SHP77 (cell line): ENCODE measurements around the gene PRPF6.

ENCODE experiments used
- DNase-seq, 2 experiments: peaks; one replicate each; lab custom pipeline; 2025; lab: John Stamatoyannopoulos, UW

Gene PRPF6, protein sequence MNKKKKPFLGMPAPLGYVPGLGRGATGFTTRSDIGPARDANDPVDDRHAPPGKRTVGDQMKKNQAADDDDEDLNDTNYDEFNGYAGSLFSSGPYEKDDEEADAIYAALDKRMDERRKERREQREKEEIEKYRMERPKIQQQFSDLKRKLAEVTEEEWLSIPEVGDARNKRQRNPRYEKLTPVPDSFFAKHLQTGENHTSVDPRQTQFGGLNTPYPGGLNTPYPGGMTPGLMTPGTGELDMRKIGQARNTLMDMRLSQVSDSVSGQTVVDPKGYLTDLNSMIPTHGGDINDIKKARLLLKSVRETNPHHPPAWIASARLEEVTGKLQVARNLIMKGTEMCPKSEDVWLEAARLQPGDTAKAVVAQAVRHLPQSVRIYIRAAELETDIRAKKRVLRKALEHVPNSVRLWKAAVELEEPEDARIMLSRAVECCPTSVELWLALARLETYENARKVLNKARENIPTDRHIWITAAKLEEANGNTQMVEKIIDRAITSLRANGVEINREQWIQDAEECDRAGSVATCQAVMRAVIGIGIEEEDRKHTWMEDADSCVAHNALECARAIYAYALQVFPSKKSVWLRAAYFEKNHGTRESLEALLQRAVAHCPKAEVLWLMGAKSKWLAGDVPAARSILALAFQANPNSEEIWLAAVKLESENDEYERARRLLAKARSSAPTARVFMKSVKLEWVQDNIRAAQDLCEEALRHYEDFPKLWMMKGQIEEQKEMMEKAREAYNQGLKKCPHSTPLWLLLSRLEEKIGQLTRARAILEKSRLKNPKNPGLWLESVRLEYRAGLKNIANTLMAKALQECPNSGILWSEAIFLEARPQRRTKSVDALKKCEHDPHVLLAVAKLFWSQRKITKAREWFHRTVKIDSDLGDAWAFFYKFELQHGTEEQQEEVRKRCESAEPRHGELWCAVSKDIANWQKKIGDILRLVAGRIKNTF

DNA sequence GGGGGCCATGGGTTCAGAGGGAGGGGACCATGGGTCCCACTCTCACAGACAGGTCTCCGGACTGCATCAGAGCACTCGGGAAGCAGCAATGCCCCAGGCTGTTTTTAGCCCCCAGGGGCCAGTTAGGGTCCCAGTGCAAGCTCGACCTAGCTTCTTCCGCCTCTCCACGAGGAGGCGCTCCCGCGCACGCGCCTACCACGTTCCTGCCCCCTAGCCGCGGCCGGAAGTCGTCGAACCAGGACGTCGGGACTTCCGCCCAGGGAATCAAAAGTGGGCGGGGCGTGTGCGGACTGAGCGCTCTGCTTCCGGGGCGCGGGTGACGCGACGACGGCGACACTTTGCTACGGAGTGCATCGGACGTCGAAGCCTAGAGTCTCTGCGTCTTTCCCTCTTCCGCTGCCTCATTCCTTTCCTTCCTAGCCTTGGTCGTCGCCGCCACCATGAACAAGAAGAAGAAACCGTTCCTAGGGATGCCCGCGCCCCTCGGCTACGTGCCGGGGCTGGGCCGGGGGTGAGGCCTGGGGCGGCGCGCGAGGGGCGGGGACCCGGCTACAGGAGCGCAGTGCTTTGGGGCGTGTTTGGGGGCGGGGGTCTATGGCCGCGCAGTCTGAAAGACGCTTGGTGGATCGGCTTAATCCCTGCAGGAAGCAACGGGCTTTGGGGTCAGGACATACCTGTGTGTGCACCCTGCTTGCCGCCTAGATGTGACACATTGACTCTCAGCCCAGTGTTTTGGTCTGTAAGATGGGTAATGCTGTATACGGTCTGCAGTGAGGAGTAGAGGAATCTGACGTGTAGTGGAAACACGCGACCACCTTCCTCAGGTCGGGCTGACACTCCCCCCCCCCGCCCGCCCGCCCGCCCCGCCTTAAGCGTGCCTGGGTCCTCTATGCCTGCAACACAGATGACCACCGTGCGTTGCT lies at the start of gene PRPF6:
Gene PRPF6 (plus strand): TSS at position 327 of the 923 bp plus-strand sequence. CDS start 114 bp downstream, at position 441.
- DNase-seq, result peak; percentile 99 to 100

GRCh38 chr20:63931735-63932134 lies 49.2 kb upstream of the PRPF6 start:
- DNase-seq, result no peak

- no peak for DNase-seq
Measured at GRCh38 chr20:63932606-63933160, 48.2 kb upstream of the PRPF6 start.

- DNase-seq, result no peak
Measured at GRCh38 chr20:63933646-63934045, 47.3 kb upstream of the PRPF6 start.

- no peak for DNase-seq
Measured at GRCh38 chr20:63934271-63935068, 46.5 kb upstream of the PRPF6 start.

- no peak for DNase-seq
Measured at GRCh38 chr20:63935447-63935846, 45.5 kb upstream of the PRPF6 start.

- DNase-seq, result no peak
Measured at GRCh38 chr20:63937596-63937995, 43.3 kb upstream of the PRPF6 start.

DNA sequence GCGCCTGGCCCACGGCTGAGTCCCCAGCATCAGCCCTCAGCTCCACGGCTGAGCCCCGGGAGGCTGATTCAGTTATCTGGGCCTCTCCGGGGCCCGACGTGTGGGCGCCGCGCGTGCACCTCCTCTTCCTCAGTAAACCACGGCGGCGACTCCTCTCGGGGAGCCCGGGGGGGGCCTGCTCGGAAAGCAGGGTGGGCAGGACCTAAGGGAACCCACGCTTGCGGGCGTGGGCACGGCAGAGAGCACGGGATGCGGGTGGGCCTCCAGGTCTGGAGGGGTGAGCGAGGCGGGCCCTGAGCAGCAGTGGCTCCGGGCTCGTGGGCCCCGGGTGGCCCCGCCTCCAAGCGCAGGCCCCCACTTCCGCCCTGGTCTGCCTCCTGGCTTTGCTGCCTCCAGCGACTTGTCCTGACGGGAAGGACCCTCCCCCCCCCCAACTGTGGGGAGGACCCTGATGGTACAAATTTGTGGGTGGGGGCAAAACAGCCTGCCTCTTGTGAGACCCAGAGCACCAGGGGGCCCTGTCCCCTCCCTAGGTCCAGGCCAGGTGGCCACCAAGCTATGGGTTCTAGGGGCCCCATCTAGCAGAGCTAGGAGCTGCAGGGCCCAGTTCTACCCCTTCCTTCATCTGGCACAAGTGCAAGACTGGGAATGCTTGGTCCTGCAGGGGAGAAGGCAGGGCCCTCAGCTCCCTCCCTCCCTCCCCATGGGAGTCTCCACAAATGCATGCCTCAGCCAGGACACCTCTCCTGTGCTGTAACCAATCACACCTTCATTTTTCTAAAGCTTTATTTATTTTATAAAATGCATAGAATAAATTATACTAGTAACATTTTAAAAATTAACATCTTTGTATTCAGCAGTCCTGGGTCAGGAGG lies 41.6 kb upstream of the PRPF6 start:
- no peak for DNase-seq

- no peak for DNase-seq
Measured at GRCh38 chr20:63940071-63940471, 40.9 kb upstream of the PRPF6 start.

DNA sequence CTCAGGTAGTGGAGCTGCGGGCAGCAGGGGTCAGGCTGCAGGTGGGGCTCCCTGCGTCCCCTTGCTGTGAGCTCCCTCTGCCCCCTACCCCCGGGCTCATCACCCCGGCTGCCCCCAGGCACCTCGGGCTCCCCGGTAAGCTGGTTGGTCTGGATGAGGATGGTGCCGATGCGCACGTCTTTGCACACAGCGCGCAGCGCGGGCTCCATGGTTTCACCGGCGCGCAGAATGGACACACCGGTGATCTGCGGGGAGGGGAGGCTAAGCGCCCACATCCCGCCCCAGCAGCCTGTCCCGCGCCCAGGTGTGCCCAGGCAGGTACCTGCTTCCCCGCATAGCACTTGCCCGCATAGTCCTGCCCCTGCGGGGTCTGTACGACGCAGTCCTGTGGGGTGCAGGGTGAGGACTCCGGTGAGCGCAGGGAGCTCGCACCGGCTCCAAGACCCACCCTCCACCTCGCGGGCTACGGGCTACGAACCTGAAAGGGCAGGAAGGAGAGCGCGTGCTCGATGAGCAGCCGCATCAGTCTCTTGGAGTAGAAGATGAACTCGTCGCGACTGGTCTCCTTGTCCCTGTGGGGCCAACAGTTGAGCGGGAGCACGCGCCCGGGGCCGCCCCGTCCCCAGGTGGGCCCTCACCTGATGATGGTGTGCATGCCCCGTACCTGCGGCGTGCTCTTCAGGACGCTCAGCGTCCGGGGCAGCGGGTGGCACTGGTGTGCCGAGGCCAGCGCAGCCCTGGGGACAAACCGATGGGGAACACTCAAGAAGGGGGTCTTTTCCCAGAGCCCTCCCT lies 40.3 kb upstream of the PRPF6 start:
- DNase-seq, result no peak

GRCh38 chr20:63941282-63942081 lies 39.5 kb upstream of the PRPF6 start:
- no peak for DNase-seq

DNA sequence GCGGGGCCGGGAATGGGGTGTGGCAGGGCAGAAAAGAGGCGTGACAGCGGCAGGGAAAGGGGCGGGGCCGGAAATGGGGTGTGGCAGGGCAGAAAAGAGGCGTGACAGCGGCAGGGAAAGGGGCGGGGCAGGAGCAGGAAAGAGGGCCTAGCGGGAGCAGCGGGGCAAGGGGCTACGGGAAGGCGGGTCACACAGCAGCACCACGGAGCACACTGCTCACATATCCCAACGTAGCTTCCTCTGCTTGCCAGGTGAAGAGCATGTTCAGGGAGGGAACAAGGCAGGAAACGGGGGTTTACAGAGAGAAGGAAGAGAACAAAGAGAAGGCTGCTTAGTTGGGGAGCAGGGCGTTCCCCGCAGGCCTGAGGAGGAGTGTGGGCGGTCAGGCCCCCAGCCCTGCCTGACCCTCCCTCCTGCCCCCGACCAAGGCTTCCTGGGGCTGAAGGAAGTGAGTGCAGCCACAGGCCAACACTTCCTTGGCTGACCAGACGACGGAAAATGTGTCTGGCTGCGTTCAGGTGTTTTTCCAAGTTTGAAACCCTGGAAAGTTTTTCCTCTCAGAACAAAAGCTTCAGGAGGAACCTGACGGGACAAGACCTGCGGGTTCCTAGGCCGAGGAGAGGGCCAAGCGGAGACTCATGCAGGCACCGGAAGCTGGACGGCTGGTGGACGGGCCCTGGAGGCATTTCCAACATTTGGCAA lies 38.5 kb upstream of the PRPF6 start:
- DNase-seq, result peak in 1 of 2 experiments; percentile 24

- DNase-seq, result no peak
Measured at GRCh38 chr20:63942969-63943807, 37.7 kb upstream of the PRPF6 start.

DNA sequence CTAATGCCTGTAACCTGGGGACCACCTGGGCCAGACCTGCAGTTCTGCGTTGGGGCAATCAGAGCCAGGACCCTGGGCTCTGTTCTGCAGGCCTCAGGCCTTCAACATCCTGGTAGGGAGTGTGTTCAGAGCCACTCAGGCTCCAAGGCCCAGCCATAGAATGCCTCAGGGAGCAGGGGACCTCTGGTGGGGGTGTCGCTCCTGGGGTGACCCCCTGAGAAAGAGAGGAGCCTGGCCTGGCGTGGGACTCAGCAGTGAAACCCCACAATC lies 37.2 kb upstream of the PRPF6 start:
- DNase-seq, result no peak

- no peak for DNase-seq
Measured at GRCh38 chr20:63944078-63944941, 36.6 kb upstream of the PRPF6 start.
